Choroid plexus epithelial cell (primary cell): ENCODE data around the gene PIEZO2.

ENCODE experiments used
- DNase-seq: peaks from one replicate; pipeline ENCODE4 v3.0.0-alpha.2; 2010; ENCODE audit warnings: low read depth
- H3K4me3 ChIP-seq: 2 replicates; pipeline ENCODE4 v1.5.1; 2011; ENCODE audit warnings: low read depth, mild to moderate bottlenecking, control low read depth, low read length, moderate library complexity
- CTCF ChIP-seq: conservative IDR thresholded peaks from 2 replicates; pipeline ENCODE4 v1.5.1; 2011; ENCODE audit warnings: low read depth, mild to moderate bottlenecking, control low read depth, inconsistent platforms, low read length, moderate library complexity

Gene PIEZO2

GRCh38 chr18:11052800-11053199, 96.6 kb downstream of the PIEZO2 start:
- H3K4me3 ChIP-seq, result no peak overlapping the region
- no peak for TF ChIP-seq CTCF
- peak; percentile 45 for DNase-seq

DNA sequence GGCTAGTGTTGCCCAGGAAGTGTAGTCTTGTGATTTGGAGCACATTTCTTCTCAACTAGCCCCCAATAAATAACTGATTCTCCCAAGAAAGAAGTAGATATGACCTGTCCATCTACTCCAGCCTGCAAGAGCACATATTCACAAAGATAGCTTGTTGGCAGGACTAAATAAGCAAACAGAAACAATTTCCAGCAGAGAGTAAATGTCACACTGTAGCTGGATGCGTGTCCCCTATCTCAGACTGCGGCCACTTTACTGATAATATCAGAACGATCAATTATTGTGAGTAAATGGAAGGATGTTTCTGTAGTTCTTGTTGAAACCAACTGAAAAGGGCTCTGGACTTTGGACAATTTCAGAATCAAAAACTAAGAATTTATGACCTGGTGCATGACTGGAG, 97.9 kb downstream of the PIEZO2 start:
- no peak for TF ChIP-seq CTCF
- DNase-seq, result no peak
- H3K4me3 ChIP-seq, result no peak overlapping the region

DNA sequence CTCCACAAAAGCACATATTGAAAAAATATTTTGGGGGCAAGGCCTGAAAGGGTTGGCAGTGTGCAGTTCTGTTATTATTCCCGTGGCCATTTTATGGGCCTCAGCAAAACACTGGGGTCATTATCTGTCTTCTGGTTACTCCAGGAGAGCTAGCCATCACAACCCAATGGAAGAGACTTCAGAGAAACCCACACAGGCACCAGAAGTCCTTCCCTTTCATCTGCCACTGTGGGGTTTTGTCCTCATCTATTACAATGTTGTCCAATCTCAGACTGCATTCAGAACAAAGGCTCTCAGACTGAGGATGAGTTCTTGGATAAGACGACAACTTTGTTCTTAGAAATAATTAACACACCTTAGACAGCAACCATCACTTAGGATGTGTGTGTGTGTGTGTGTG, 98.4 kb downstream of the PIEZO2 start:
- no peak for DNase-seq
- no peak overlapping the region for H3K4me3 ChIP-seq
- no peak for TF ChIP-seq CTCF

- DNase-seq, result no peak
- H3K4me3 ChIP-seq, result no peak overlapping the region
- TF ChIP-seq CTCF, result no peak
Measured at GRCh38 chr18:11047817-11048216, 101.6 kb downstream of the PIEZO2 start.

DNA sequence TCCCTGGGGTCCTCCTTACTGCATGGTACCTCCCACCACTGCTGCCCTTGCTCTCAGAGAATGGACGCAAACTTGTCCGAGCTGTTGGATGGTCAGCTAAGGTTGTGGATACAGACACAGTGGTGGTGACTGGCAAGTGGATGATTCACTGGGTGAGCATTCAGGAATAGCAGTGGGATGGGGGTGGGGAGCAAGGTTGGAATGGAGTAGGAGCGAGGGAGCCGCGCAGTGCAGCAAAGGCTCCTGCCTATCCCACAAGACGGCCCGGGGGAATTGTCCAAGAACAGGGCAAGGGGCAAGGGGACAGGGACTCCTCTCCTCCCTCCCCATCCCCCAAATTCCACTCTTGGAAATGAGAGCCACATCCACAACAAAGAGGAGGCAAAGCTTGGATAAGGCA, 102.2 kb downstream of the PIEZO2 start:
- no peak overlapping the region for H3K4me3 ChIP-seq
- peak; percentile 58 for DNase-seq
- TF ChIP-seq CTCF, result no peak

- H3K4me3 ChIP-seq, result no peak overlapping the region
- DNase-seq, result no peak
- no peak for TF ChIP-seq CTCF
Measured at GRCh38 chr18:11046140-11046539, 103.2 kb downstream of the PIEZO2 start.

- no peak overlapping the region for H3K4me3 ChIP-seq
- no peak for TF ChIP-seq CTCF
- DNase-seq, result no peak
Measured at GRCh38 chr18:11043694-11044093, 105.7 kb downstream of the PIEZO2 start.
